A549 (cell line): ENCODE data around the gene OR4K2. TPM values are rescaled to one million over a fixed set of nuclear protein-coding genes. Genes with fewer than 3 reads are reported as not detected.

Source experiments
- ATAC-seq, 2 experiments: fragments of 200-7000 bp in 1 of 2; fragments of >200 bp in 1 of 2; cut with Nextera tagmentation in 1 of 2; cut with Tn5 transposase in 1 of 2; 3 replicates each; pipeline versions ENCODE4 v1.8.0 to v1.9.1; 2018 to 2020; ENCODE audit warnings: mild to moderate bottlenecking in 1 of 2, moderate library complexity in 1 of 2
- CTCF ChIA-PET: fragments of 300-600 bp; sonication (Branson Sonifier 250); formaldehyde crosslinking; extraction: SDS; loops from one replicate; lab custom pipeline; 2021; ENCODE audit warnings: antibody characterized with exemption, inconsistent platforms; lab: Yijun Ruan, JAX
- POLR2A ChIA-PET: fragments of 350-600 bp; formaldehyde crosslinking; extraction: SDS; loops from one replicate; lab custom pipeline; 2021; ENCODE audit warnings: antibody characterized with exemption, inconsistent platforms; lab: Yijun Ruan, JAX
- DNase-seq, 2 experiments: peaks; one replicate each; pipeline versions ENCODE4 v3.0.0 to v3.0.0-alpha.2; 2011 to 2016; ENCODE audit warnings: low read depth in 1 of 2, low spot score in 1 of 2
- FAIRE-seq: peaks from 2 replicates; lab custom pipeline; 2011; peaks lifted over from hg19 to GRCh38; lab: Jason Lieb, UNC
- H3K27ac ChIP-seq, 2 experiments: fragments of >200 bp; sonication (Bioruptor Twin); formaldehyde crosslinking; 3 replicates each; pipeline ENCODE4 v1.5.1; 2016 to 2017
- H3K4me1 ChIP-seq: fragments of >200 bp; sonication (Bioruptor Twin); formaldehyde crosslinking; 3 replicates; pipeline ENCODE4 v1.6.1; 2016
- H3K4me2 ChIP-seq: fragments of >200 bp; sonication (Bioruptor Twin); formaldehyde crosslinking; 3 replicates; pipeline ENCODE4 v1.6.1; 2016
- H3K4me3 ChIP-seq: fragments of >200 bp; sonication (Bioruptor Twin); formaldehyde crosslinking; 3 replicates; pipeline ENCODE4 v1.5.1; 2016
- H3K9me3 ChIP-seq: fragments of >200 bp; sonication (Bioruptor Twin); formaldehyde crosslinking; 3 replicates; pipeline ENCODE4 v1.6.1; 2016
- BHLHE40 ChIP-seq: IDR thresholded peaks from 2 replicates; pipeline ENCODE4 v1.6.1; 2012; ENCODE audit warnings: low read depth, low read length, inconsistent platforms
- CBX8 ChIP-seq: fragments of 200-600 bp; sonication (generic); IDR thresholded peaks from 2 replicates; pipeline ENCODE4 v1.6.1; 2016
- EHF ChIP-seq: fragments of 250-450 bp; sonication (Bioruptor Pico); IDR thresholded peaks from 2 replicates; pipeline ENCODE4 v1.5.0; 2020; ENCODE audit warnings: mild to moderate bottlenecking
- EP300 ChIP-seq, 2 experiments: fragments of >200 bp; sonication (Bioruptor Twin); formaldehyde crosslinking; IDR thresholded peaks; 2 replicates in 1 of 2; 3 replicates in 1 of 2; pipeline ENCODE4 v1.6.1; 2016 to 2017
- ESRRA ChIP-seq: fragments of 150-350 bp; IDR thresholded peaks from 2 replicates; pipeline ENCODE4 v1.6.1; 2014; ENCODE audit warnings: mild to moderate bottlenecking, low read length, borderline replicate concordance
- HOXB13 ChIP-seq: fragments of 250-450 bp; sonication (Bioruptor Pico); IDR thresholded peaks from 2 replicates; pipeline ENCODE4 v1.5.0; 2020; ENCODE audit warnings: low read depth, mild to moderate bottlenecking, moderate library complexity
- KDM1A ChIP-seq: fragments of 200-600 bp; sonication (generic); IDR thresholded peaks from 2 replicates; pipeline ENCODE4 v1.6.1; 2016; ENCODE audit warnings: low read depth, mild to moderate bottlenecking
- KDM5A ChIP-seq: fragments of 200-600 bp; sonication (generic); IDR thresholded peaks from 2 replicates; pipeline ENCODE4 v1.6.1; 2016; ENCODE audit warnings: antibody characterized with exemption, mild to moderate bottlenecking
- NFE2L2 ChIP-seq: fragments of 150-350 bp; conservative IDR thresholded peaks from 2 replicates; pipeline ENCODE4 v1.6.1; 2014; ENCODE audit warnings: low read length
- NPAS2 ChIP-seq: fragments of 250-450 bp; sonication (Bioruptor Pico); IDR thresholded peaks from 2 replicates; pipeline ENCODE4 v1.8.0; 2022; ENCODE audit warnings: mild to moderate bottlenecking, moderate library complexity, borderline replicate concordance
- RAD21 ChIP-seq, 2 experiments: fragments of >200 bp in 1 of 2; sonication (Bioruptor Twin) in 1 of 2; formaldehyde crosslinking in 1 of 2; IDR thresholded peaks in 1 of 2; conservative IDR thresholded peaks in 1 of 2; 2 replicates in 1 of 2; 3 replicates in 1 of 2; pipeline ENCODE4 v1.6.1; 2012 to 2018; ENCODE audit warnings: inconsistent platforms in 1 of 2
- RFX5 ChIP-seq: fragments of 450-650 bp; IDR thresholded peaks from 2 replicates; pipeline ENCODE4 v1.7.1; 2014; ENCODE audit warnings: antibody characterized with exemption, mild to moderate bottlenecking, moderate library complexity
- SMC3 ChIP-seq: fragments of >200 bp; sonication (Bioruptor Twin); formaldehyde crosslinking; IDR thresholded peaks from 3 replicates; pipeline ENCODE4 v1.6.1; 2018; ENCODE audit warnings: inconsistent platforms
- SREBF2 ChIP-seq: fragments of 450-650 bp; IDR thresholded peaks from 2 replicates; pipeline ENCODE4 v1.6.1; 2014; ENCODE audit warnings: mild to moderate bottlenecking, moderate library complexity
- ZSCAN20 ChIP-seq: fragments of 250-450 bp; sonication (Bioruptor Pico); IDR thresholded peaks from 2 replicates; pipeline ENCODE4 v1.8.0; 2022; ENCODE audit warnings: mild to moderate bottlenecking, moderate library complexity
- WGBS: methylation state at CpG from one replicate; pipeline ENCODE4 v1.1.6; 2017; ENCODE audit errors: missing lambda C conversion rate; 5-methylcytosine and 5-hydroxymethylcytosine counted together
- polyA plus RNA-seq, 4 experiments: library from polyadenylated mRNA; depleted of rRNA in 3 of 4; stranded (reverse); fragments of >200 nt; fragmentation: RNase III in 1 of 4; extraction: RNeasy Plus Mini Kit Qiagen cat#74134 plus additional on column Dnase treatment in 1 of 4; gene quantifications; 2 replicates in 3 of 4; 3 replicates in 1 of 4; pipeline ENCODE4 v1.2.3, GENCODE V29; 2011 to 2017
- TF ChIP-seq, protein P1 (sequence below): fragments of 250-450 bp; sonication (Bioruptor Pico); IDR thresholded peaks from 2 replicates; pipeline ENCODE4 v1.5.0; 2020; ENCODE audit warnings: low read depth, mild to moderate bottlenecking, moderate library complexity
- TF ChIP-seq, protein P2 (sequence below): fragments of >200 bp; sonication (Bioruptor Twin); formaldehyde crosslinking; IDR thresholded peaks from 3 replicates; pipeline ENCODE4 v1.5.1; 2016

The OR4K2 gene
- polyA plus RNA-seq, 2 of the 4 experiments (the other 2 are of a cell fraction): not detected

DNA sequence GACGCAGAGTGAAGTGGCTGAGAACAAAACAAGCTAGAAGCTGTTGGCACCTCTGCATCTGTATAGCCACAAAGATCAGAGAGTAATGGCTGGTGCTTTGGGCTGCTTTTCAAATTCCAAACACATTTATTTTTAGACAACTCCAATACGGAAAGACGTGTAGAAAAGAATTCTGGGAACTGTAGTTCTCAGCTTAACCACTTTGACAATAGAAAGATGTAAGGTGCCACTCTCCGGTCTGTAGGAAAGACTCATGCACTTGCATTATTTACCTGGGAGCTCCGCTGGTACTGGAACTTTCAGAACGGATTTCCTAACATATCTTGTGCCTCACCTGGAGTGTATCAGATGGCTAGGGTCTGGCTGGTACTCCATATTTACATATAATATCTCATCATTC lies 1.8 kb upstream of the OR4K2 start (continued):
- no peak for TF ChIP-seq KDM5A
- TF ChIP-seq, protein P1, sequence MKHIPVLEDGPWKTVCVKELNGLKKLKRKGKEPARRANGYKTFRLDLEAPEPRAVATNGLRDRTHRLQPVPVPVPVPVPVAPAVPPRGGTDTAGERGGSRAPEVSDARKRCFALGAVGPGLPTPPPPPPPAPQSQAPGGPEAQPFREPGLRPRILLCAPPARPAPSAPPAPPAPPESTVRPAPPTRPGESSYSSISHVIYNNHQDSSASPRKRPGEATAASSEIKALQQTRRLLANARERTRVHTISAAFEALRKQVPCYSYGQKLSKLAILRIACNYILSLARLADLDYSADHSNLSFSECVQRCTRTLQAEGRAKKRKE (CRISPR knock-in tag): no peak
- TF ChIP-seq SREBF2: no peak
- no peak for TF ChIP-seq BHLHE40
- no peak for TF ChIP-seq RFX5
- TF ChIP-seq KDM1A: no peak

DNA sequence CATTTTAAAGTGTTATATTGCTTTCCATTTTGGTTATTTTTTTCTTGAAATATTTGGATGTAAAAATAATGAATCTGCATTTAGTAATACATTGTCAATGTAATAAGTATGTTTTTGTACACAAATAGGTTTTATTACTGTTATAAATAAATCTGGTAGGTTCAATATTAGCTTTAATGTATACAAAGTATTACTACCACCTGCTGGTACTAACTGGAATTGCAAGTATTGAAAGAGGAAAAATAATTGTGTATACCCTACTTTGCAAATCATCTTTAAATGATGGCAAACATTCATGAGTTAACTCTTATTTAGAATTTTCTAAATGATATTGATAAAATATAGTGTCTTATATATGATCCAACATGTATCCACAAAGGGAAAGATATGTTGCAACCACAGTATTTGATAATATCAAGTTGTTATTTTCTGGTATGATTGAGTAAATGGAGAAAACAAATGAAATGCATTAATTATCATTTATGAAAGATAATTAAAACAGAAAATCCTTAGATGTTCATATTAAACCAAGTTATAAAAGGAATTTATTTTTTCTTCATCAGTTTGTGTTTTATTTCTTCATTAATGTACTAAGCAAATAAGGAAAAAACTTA lies 3.2 kb downstream of the OR4K2 start:
- ATAC-seq (peak in 1 of 2 experiments; percentile 68; a peak in 2 of 6 replicates), DNase-seq (peak in 1 of 2 experiments; percentile 36), FAIRE-seq (peak; percentile 100)
- H3K4me3 ChIP-seq: no peak overlapping the region
- H3K9me3 ChIP-seq: no peaks in the 10 kb centered on the region
- POLR2A ChIA-PET: no interaction called here
- CTCF ChIA-PET: interaction anchor here (0.6 to 1.7 kb wide), 3 partner anchors 11 to 45 kb away, joined by 3 to 4 read pairs (median 3); no protein-coding TSS in a partner anchor
- no peaks in the 10 kb centered on the region for H3K4me1 ChIP-seq
- no peak overlapping the region for H3K4me2 ChIP-seq
- H3K27ac ChIP-seq: no peak overlapping the region
- TF ChIP-seq ZSCAN20: no peak
- TF ChIP-seq, protein P2, sequence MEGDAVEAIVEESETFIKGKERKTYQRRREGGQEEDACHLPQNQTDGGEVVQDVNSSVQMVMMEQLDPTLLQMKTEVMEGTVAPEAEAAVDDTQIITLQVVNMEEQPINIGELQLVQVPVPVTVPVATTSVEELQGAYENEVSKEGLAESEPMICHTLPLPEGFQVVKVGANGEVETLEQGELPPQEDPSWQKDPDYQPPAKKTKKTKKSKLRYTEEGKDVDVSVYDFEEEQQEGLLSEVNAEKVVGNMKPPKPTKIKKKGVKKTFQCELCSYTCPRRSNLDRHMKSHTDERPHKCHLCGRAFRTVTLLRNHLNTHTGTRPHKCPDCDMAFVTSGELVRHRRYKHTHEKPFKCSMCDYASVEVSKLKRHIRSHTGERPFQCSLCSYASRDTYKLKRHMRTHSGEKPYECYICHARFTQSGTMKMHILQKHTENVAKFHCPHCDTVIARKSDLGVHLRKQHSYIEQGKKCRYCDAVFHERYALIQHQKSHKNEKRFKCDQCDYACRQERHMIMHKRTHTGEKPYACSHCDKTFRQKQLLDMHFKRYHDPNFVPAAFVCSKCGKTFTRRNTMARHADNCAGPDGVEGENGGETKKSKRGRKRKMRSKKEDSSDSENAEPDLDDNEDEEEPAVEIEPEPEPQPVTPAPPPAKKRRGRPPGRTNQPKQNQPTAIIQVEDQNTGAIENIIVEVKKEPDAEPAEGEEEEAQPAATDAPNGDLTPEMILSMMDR: peak; percentile 67
- TF ChIP-seq RFX5: no peak
- TF ChIP-seq SMC3: peak; percentile 62
- TF ChIP-seq RAD21 (conservative IDR thresholded peaks at IDR 0.05 in 1 of 2, IDR thresholded peaks at IDR 0.05 in 1 of 2): peak; percentile 66 to 76

DNA sequence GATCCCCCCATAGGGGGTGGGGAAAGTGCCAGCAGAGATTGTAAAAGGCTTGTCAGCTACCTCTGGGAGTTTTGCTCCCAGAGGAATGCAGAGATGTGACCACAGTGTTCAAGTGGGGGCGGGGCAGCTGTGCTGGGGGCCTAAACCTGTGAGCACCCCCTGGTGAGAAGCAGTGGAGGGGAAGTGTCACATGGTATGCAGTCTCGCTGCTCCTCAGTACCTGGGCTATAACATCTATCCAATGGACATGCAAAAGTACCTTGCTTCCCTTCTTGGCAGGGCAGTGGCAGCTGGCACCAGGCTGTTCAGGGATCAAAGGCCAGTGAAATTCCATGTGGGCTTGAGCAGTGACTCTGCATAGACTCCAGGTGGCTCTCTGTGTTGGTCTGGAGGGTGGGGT lies 20.3 kb downstream of the OR4K2 start:
- H3K4me2 ChIP-seq: no peak overlapping the region
- peak in 1 of 2 experiments; percentile 50; a peak in 2 of 6 replicates for ATAC-seq
- H3K27ac ChIP-seq: no peak overlapping the region
- ChIA-PET CTCF (interaction anchor here (1.1 to 1.3 kb wide), 2 partner anchors 11 to 16 kb away, joined by 3 to 5 read pairs; no protein-coding TSS in a partner anchor), POLR2A (no interaction called here)
- H3K4me1 ChIP-seq: no peaks in the 10 kb centered on the region
- no peak for DNase-seq
- no peak overlapping the region for H3K4me3 ChIP-seq
- no peak for FAIRE-seq
- WGBS: 0% methylated on average over 2 of the region's 2 CpGs
- peaks cover 20% of the 10 kb centered on the region; the same call in 2 of the 3 replicates for H3K9me3 ChIP-seq
- TF ChIP-seq CBX8 (no peak), NFE2L2 (no peak), ESRRA (no peak), HOXB13 (no peak), EHF (CRISPR knock-in tag) (no peak), EP300 (IDR thresholded peaks at IDR 0.05) (no peak), NPAS2 (CRISPR knock-in tag) (no peak), SMC3 (no peak)
- TF ChIP-seq, protein P2: no peak
